ENCODE results near the gene CAND2. TPM values are rescaled to one million over a fixed set of nuclear protein-coding genes. Genes with fewer than 3 reads are reported as not detected.

The CAND2 gene
- total RNA-seq, 1 experiment from 2014 or later = not detected

- Mint-ChIP-seq H3K36me3 (ENCODE audit: insufficient read depth, unreplicated experiment) (no peaks in the 10 kb centered on the region), H3K27ac (ENCODE audit: unreplicated experiment) (no peak overlapping the region), H3K9me3 (ENCODE audit: low read depth, unreplicated experiment) (no peaks in the 10 kb centered on the region), H3K27me3 (ENCODE audit: unreplicated experiment) (peaks cover 40% of the 10 kb centered on the region), H3K4me1 (ENCODE audit: low read depth, unreplicated experiment) (no peaks in the 10 kb centered on the region), H3K4me3 (ENCODE audit: low read depth, unreplicated experiment) (no peak overlapping the region)
- no TSS peak for BruUV-seq (replicated peaks)
- intact Hi-C loops (cut with micrococcal nuclease; ENCODE audit: unreplicated experiment) = no loop called here
- DNase-seq = no peak
- TF ChIP-seq, protein P1, sequence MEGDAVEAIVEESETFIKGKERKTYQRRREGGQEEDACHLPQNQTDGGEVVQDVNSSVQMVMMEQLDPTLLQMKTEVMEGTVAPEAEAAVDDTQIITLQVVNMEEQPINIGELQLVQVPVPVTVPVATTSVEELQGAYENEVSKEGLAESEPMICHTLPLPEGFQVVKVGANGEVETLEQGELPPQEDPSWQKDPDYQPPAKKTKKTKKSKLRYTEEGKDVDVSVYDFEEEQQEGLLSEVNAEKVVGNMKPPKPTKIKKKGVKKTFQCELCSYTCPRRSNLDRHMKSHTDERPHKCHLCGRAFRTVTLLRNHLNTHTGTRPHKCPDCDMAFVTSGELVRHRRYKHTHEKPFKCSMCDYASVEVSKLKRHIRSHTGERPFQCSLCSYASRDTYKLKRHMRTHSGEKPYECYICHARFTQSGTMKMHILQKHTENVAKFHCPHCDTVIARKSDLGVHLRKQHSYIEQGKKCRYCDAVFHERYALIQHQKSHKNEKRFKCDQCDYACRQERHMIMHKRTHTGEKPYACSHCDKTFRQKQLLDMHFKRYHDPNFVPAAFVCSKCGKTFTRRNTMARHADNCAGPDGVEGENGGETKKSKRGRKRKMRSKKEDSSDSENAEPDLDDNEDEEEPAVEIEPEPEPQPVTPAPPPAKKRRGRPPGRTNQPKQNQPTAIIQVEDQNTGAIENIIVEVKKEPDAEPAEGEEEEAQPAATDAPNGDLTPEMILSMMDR (IDR thresholded peaks at IDR 0.05; ENCODE audit: unreplicated experiment) = no peak
- CTCF ChIA-PET = interaction anchor here (0.6 kb wide), 1 partner anchor 138 kb away, joined by 6 read pairs; no protein-coding TSS in a partner anchor
Measured at GRCh38 chr3:12797124-12797891, 828 bp downstream of the CAND2 start.

DNA sequence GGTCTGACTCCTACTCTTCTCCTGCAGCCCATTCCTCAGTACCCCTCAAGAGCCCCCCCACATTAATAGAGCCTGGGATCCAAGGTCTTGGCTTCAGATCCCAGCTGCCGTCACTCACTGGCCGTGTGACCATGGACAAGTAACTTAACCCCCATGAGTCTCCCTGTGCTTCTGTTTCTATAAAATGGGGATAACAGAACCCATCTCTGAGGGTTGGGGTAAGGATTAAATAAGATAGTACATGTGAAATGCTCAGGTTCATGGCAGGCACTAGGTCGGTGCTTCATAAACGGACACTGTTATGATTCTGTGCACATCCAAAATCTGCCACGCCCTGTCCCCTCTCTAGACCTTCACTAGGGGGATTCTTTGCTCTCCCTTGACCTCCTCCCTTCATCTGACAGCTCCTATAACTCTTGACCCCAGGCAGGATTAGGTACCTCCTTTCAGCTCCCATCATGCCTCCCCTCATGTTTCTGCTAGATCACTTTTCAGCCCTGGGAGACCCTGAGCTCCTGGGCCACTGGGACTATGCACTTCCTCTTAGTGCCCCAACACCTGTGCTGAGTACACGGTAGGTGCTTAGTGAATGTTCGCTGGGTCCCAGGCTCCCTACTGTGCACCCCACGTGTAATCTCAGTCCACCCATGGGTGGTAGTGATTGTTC lies 1.5 kb downstream of the CAND2 start:
- no peak overlapping the region for H3K4me3 Mint-ChIP-seq (ENCODE audit: low read depth, unreplicated experiment)
- no peaks in the 10 kb centered on the region for H3K4me1 Mint-ChIP-seq (ENCODE audit: low read depth, unreplicated experiment)
- no TSS peak for BruUV-seq (replicated peaks)
- DNase-seq = no peak
- CTCF ChIA-PET = no interaction called here
- H3K27ac Mint-ChIP-seq (ENCODE audit: unreplicated experiment) = no peak overlapping the region
- TF ChIP-seq, protein P1 (IDR thresholded peaks at IDR 0.05; ENCODE audit: unreplicated experiment) = no peak
- no peaks in the 10 kb centered on the region for H3K9me3 Mint-ChIP-seq (ENCODE audit: low read depth, unreplicated experiment)
- no peaks in the 10 kb centered on the region for H3K36me3 Mint-ChIP-seq (ENCODE audit: insufficient read depth, unreplicated experiment)
- peaks cover 40% of the 10 kb centered on the region for H3K27me3 Mint-ChIP-seq (ENCODE audit: unreplicated experiment)
- intact Hi-C loops (cut with micrococcal nuclease; ENCODE audit: unreplicated experiment) = no loop called here

DNA sequence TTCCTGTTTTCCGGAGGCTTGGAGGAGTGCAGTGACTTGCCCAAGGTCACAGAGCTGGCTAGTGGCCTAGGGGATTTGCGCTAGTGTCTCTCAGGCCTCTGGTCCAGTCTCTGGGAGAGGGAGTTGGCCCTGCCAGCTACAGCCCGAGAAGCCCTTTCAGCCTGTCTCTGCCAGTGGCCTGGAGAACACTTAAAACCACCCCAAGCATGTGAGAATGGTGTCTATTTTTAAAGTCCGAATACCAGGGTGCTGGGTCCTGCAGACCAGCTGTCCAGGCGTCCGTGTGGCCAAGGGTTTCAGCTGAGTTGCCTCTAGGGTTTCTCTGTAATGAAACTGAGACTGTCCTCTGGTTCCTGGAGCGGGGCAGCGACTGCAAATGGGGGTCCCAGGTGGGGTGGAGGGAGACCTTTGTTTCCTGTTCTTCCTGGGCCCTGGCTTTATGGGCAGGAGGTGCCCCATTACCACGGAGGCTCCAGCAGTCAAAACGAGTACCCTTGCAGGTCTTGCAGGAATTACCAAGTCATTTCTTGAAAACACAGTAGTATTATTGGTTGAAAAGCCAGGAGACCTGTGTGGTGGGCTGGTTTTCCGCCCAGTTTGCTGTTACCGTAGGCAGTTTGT lies 2.2 kb downstream of the CAND2 start:
- no peak overlapping the region for H3K4me3 Mint-ChIP-seq (ENCODE audit: low read depth, unreplicated experiment)
- intact Hi-C loops (cut with micrococcal nuclease; ENCODE audit: unreplicated experiment) = no loop called here
- peaks cover 40% of the 10 kb centered on the region for H3K27me3 Mint-ChIP-seq (ENCODE audit: unreplicated experiment)

More for the DNA sequence above, 2.2 kb downstream of the CAND2 start:
- BruUV-seq (replicated peaks) = no TSS peak
- no peak for DNase-seq
- Mint-ChIP-seq H3K9me3 (ENCODE audit: low read depth, unreplicated experiment) (no peaks in the 10 kb centered on the region), H3K4me1 (ENCODE audit: low read depth, unreplicated experiment) (no peaks in the 10 kb centered on the region), H3K36me3 (ENCODE audit: insufficient read depth, unreplicated experiment) (no peaks in the 10 kb centered on the region), H3K27ac (ENCODE audit: unreplicated experiment) (no peak overlapping the region)
- CTCF ChIA-PET = no interaction called here
- TF ChIP-seq, protein P1 (IDR thresholded peaks at IDR 0.05; ENCODE audit: unreplicated experiment) = no peak
